Stimulated activated CD4-positive, alpha-beta T cell treated with anti-CD3 and anti-CD28 coated beads, Interleukin-2, amount 100 ng/mL, for 4 hours (primary cell): ENCODE data around the gene CLEC19A.

ENCODE experiments used
- DNase-seq: peaks from one replicate; pipeline ENCODE4 v3.0.0-alpha.2; 2020; ENCODE audit warnings: low read depth

CLEC19A gene

GRCh38 chr16:19328364-19328763 is 42.8 kb downstream of the CLEC19A start:
- no peak for DNase-seq

DNA sequence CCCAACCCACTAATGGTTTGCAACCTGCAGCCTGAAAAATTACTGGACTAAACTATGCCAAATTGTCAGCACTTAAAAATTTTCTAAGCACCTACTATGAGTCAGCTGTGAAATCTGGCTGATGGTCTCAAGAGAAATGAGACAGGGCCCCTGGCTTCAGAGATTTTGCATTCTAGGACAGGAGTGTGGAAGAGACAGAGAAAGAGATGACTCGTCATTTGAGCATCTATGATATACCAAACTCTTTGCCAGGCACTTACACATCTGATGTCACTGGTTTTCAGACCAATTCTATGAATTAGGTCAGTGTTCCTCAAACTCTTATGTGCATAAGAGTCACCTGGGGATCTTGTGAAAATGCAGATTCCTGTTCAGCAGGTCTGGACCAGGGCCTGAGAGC is 44.4 kb downstream of the CLEC19A start:
- no peak for DNase-seq

- DNase-seq, result no peak
Observed at GRCh38 chr16:19330841-19331397, 45.4 kb downstream of the CLEC19A start.

- DNase-seq, result no peak
Observed at GRCh38 chr16:19331794-19332193, 46.3 kb downstream of the CLEC19A start.

- DNase-seq, result no peak
Observed at GRCh38 chr16:19338335-19338734, 52.8 kb downstream of the CLEC19A start.

DNA sequence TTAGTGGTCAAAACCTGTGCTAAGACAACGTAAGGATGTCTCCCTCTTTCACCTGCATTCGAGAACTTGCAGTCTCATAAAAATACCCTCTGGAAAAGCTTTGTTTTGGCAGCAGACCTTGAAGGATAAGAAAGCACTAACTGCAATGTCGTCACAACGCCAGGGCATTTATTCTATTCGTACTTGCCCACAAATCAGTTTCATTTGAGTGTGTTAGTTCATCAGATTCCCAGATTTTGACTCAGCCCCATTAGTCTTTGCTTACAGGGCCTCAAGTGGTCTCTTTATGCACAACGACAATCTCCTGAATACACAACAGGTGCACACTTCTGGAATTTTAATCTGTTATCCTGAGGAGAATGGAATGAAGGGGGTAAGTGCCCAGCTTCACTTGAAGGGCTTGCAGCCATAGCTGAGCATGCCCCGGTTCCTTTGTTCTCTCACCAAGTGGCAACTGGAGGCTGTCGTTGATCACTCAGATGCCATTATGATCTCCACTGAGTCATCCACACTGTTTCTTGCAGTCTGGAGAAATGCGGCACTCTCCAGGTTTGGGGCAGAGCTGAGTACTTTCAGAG is 58.8 kb downstream of the CLEC19A start:
- no peak for DNase-seq

DNA sequence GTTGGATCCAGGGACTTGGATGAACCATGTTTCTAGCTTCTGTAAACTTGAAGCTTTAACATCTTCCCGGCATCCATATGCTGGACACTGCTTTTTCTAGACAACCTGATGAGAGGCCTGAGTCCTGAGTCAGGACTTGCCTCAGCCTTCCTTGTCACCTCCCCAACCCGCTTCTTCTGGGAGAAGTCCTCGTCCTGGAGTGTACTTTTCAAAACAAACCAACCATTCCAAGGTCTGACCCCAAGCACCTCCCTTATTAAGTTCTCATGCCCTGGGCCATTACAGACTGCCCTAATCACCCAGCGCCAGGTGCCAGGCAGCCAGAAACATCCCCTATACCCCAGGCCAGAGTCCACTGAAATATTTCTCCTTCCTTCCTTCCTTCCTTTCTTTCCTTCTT is 59.4 kb downstream of the CLEC19A start:
- no peak for DNase-seq

DNA sequence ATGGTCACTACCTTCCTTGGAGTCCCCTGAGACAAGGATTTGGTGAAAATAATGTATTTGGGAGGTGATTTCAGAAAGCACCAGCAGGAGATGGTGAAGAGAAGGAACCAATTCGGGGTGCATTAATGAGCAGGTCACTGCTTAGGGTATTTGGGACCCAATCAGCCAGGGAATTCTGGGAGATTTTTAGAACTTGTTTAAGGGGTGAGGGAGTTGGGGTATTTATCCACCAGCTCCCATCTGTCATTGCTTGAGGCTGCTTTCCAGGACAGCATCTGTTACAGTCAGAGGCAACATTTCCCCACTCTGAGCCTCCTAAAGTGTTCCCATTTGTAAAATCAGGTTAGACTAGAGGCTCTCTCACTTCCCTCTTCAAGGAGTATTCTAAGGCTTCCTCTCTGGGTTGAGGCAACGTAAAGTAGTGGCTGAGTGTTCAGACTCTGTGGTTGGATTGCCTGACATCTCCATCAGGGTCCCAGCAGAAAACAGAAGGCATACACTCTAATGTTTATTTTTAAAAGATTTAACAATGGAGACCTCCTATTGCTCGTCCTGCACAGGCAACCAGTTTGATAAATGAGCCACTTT is 60.9 kb downstream of the CLEC19A start:
- DNase-seq, result no peak

DNA sequence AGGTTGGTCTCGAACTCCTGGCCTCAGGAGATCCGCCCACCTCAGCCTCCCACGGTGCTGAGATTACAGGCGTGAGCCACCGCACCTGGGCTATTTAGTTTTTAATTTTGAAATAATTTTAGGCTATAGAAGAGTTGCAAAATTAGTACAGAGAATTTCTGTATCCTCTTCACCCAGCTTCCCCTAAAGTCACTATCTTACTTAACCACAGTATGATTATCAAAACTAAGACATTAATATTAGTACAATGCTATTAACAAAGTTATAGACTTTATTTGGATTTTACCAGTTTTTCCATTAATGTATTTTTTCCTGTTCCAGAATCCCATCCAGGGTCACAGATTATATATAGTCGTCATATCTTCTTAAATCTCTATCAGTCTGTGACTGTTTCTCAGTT is 62.6 kb downstream of the CLEC19A start:
- no peak for DNase-seq

GRCh38 chr16:19348578-19349315 is 63.2 kb downstream of the CLEC19A start:
- DNase-seq, result no peak

DNA sequence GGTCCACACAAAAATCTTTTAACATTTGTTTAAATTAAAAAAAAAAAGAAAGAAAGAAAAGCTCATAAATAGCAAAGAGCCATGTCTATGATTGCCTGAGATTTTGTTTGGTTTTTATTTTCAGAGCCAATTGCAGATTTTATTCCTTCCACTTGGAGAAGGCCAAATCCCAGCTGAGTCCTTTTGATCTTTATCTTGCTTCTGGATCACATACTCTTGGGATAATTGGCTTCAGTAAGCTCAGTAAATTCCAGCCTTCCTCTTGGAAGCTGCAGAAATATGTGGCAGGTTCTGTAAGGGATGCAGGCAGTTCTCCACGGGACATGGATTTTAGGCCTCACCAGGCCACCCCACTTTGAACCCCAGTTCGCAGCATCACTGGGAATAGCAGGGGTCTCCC is 68.8 kb downstream of the CLEC19A start:
- no peak for DNase-seq

DNA sequence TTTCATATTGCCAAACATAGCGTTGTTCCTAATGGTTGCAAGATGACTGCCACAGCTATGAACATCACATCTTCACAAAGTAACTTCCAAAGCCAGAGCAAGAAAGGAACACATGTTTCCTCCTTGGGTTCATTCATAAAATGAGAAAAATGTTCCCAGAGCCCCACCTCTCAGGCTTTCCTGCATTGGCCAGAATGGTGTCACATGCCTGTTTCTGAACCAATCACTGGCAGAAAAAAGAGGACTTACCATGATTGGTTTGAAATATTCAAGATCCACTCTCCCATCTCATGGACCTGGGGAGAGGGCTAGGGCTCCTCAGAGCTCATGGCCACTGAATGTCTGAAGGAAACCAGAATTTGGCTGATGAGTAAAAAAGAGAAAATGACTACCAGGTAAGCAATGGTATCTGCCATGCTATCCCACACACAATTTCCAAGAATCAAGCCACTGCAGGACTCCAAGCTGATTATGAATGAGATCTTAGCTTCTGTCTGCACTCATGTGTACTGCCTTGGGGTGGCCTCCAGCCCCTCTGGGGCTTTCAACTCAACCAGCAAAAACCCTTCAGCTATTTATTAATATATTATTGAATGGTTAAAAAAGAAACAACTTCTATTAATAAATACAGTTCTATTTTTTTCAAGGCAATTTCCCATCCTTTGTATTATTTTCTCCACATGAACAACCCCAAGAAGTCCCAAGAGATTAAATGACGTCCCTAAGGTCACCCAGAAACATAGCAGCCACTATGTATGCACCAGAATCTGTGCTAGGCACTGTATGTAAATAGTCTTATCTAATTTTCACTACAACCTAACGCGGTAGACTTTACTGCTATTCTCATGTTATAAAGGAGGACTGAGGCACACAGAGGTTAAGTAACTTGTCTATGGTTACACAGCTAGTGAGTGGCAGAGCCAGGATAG is 70.8 kb downstream of the CLEC19A start:
- no peak for DNase-seq

- no peak for DNase-seq
Observed at GRCh38 chr16:19359556-19359955, 74.0 kb downstream of the CLEC19A start.
